GM10248 (cell line): ENCODE measurements around the gene WDFY4.

ENCODE experiments used
- CTCF ChIA-PET: fragments of 300-600 bp; sonication (Branson Sonifier 250); formaldehyde crosslinking; extraction: SDS; loops from one replicate; lab custom pipeline; 2021; ENCODE audit warnings: antibody characterized with exemption; lab: Yijun Ruan, JAX
- POLR2A ChIA-PET: fragments of 350-650 bp; sonication (Branson Sonifier 250); formaldehyde crosslinking; extraction: SDS; loops from one replicate; lab custom pipeline; 2020; ENCODE audit warnings: antibody characterized with exemption; lab: Yijun Ruan, JAX
- DNase-seq: peaks from one replicate; pipeline ENCODE4 v3.0.0; 2012; ENCODE audit errors: extremely low spot score
- CTCF ChIP-seq: IDR thresholded peaks from 2 replicates; pipeline ENCODE4 v1.5.1; 2012; ENCODE audit warnings: mild to moderate bottlenecking, low read depth; ENCODE audit errors: extremely low read depth, missing control alignments, control extremely low read depth

WDFY4 gene

GRCh38 chr10:48683868-48684267, 805 bp upstream of the WDFY4 start:
- CTCF ChIA-PET, result interaction anchor here (1.2 to 9.4 kb wide), 7 partner anchors 10 to 27 kb away, joined by 3 to 98 read pairs (median 6); no protein-coding TSS in a partner anchor
- TF ChIP-seq CTCF, result no peak

GRCh38 chr10:48684463-48684791, 246 bp upstream of the WDFY4 start:
- DNase-seq, result no peak
- POLR2A ChIA-PET, result interaction anchor here (2.3 kb wide), 1 partner anchor 12 kb away, joined by 12 read pairs; no protein-coding TSS in a partner anchor
- TF ChIP-seq CTCF, result no peak
- CTCF ChIA-PET, result interaction anchor here (1.1 to 9.4 kb wide), 10 partner anchors 10 to 28 kb away, joined by 3 to 98 read pairs (median 6); no protein-coding TSS in a partner anchor

More at GRCh38 chr10:48683868-48684267, 805 bp upstream of the WDFY4 start:
- no peak for DNase-seq
- POLR2A ChIA-PET, result interaction anchor here (2.3 kb wide), 1 partner anchor 12 kb away, joined by 12 read pairs; no protein-coding TSS in a partner anchor

GRCh38 chr10:48685731-48686130, 1.1 kb downstream of the WDFY4 start:
- POLR2A ChIA-PET, result no interaction called here

DNA sequence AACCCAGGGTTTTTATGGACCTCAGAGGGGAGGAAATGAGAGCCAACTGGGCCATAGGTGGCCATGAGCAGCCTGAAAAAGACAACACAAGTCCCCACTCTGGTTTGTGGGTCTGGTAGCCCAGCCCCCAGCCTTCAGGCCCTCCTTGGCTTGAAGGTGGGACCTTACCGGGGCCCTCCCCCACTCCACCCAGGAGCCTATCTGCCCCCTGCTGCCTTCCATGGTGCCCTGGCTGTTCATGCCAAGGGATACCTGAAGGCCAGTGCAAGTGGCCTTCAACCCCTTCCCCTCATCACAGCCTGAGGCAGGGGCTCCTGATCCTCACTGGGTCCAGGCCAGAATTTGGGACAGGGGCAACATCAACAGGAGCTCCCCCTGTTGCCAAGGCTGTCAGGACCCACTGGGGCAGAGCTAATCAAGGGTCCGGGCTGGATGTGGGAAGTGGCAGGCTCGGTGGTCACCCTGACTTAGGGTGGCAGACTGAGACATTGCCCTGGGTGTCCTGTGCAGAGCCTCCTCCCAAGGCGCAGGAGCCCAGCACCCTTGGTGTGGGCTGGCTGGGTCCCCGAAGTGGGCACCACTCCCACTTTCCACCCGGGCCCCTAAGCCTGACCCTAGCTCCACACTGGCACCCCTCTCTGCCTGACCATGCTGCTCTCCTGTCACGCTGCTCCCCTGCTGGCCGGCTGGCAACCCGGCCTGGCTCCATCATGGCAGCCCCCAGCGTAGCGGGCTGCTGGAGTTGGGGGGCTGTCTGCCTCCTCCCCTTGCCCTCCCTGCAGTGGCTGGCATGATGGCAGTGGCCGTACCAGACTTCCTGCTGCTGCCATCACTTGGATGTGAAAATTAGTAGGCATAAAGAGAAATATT, 6.4 kb downstream of the WDFY4 start:
- CTCF ChIA-PET, result interaction anchor here (0.8 to 20.8 kb wide), 5 partner anchors 9 to 32 kb away, joined by 3 to 394 read pairs (median 5); no protein-coding TSS in a partner anchor
- POLR2A ChIA-PET, result interaction anchor here (1.5 kb wide), 1 partner anchor 18 kb away, joined by 5 read pairs; no protein-coding TSS in a partner anchor
- DNase-seq, result no peak
- TF ChIP-seq CTCF, result no peak

More at GRCh38 chr10:48685731-48686130, 1.1 kb downstream of the WDFY4 start:
- TF ChIP-seq CTCF, result no peak
- DNase-seq, result no peak
- CTCF ChIA-PET, result interaction anchor here (1.3 to 9.4 kb wide), 6 partner anchors 8 to 28 kb away, joined by 3 to 98 read pairs (median 8); no protein-coding TSS in a partner anchor

DNA sequence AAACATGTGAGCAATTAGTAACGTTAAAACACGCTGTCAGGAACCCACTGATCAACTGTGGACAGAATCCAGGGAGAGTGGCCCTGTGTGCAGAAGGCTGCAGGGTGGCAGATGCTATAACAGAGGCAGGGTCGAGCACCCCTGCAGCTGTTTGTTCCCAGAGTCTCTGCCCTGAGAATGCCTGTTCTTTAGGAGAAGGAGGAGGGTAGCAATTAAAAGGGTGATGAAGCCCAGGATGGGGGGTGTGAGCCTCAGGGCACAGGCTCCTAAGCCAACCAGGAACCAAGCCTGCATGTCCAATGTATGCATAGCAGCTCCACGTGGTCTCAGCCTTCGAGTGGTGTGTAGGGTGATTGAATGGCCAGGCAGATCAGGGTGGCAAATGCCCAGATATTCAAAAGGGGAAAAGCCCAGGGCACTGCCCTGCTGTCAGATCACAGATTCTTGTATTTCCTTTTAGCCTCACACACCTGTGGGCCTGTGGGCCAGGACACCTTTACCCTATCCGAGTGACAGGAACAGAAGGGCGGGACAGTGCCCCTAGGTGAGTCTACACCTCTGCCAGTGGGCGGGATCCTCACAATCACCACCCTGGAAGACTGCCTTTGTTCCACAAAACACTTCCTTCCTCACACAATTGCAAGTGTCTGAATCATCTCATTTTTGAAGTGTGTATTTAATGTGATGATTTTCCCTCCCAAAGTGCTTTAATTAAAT, 7.3 kb downstream of the WDFY4 start:
- DNase-seq, result no peak
- POLR2A ChIA-PET, result no interaction called here
- CTCF ChIA-PET, result interaction anchor here (1.9 to 20.8 kb wide), 3 partner anchors 7 to 33 kb away, joined by 9 to 394 read pairs (median 11); partner anchors contain the start of gene WDFY4
- no peak for TF ChIP-seq CTCF

GRCh38 chr10:48692748-48693147, 8.1 kb downstream of the WDFY4 start:
- TF ChIP-seq CTCF, result no peak
- POLR2A ChIA-PET, result no interaction called here
- CTCF ChIA-PET, result interaction anchor here (1.5 to 20.8 kb wide), 5 partner anchors 8 to 34 kb away, joined by 5 to 394 read pairs (median 6); partner anchors contain the start of gene WDFY4
- no peak for DNase-seq
